WTC11 (cell line): ENCODE data around the gene CMTR1.

ENCODE experiments used
- CTCF ChIP-seq: fragments of 200-600 bp; IDR thresholded peaks from 2 replicates; pipeline ENCODE4 v1.8.0; 2022; ENCODE audit warnings: antibody characterized with exemption
- ELF4 ChIP-seq: sonication (generic); formaldehyde crosslinking; IDR thresholded peaks from 2 replicates; pipeline ENCODE4 v1.8.1; 2022; ENCODE audit warnings: low read depth, mild to moderate bottlenecking, moderate library complexity, missing genetic modification reagents
- FOXJ3 ChIP-seq: sonication (generic); formaldehyde crosslinking; IDR thresholded peaks from 2 replicates; pipeline ENCODE4 v1.9.0; 2021; ENCODE audit warnings: missing genetic modification reagents, mild to moderate bottlenecking, borderline replicate concordance
- IRF2 ChIP-seq: sonication (generic); formaldehyde crosslinking; IDR thresholded peaks from 2 replicates; pipeline ENCODE4 v1.8.0; 2022; ENCODE audit warnings: low read depth, missing genetic modification reagents, borderline replicate concordance
- NFYB ChIP-seq: sonication (generic); formaldehyde crosslinking; conservative IDR thresholded peaks from 2 replicates; pipeline ENCODE4 v1.8.0; 2022; ENCODE audit warnings: low read depth, missing genetic modification reagents
- SP1 ChIP-seq: sonication (generic); formaldehyde crosslinking; conservative IDR thresholded peaks from 2 replicates; pipeline ENCODE4 v1.8.1; 2022; ENCODE audit warnings: missing genetic modification reagents
- STAT6 ChIP-seq: sonication (generic); formaldehyde crosslinking; conservative IDR thresholded peaks from 2 replicates; pipeline ENCODE4 v1.8.1; 2023; ENCODE audit warnings: mild to moderate bottlenecking, low read depth, missing genetic modification reagents, moderate library complexity
- TCF7 ChIP-seq: sonication (generic); formaldehyde crosslinking; IDR thresholded peaks from 2 replicates; pipeline ENCODE4 v1.8.0; 2022; ENCODE audit warnings: mild to moderate bottlenecking, low read depth, missing genetic modification reagents, moderate library complexity
- TEAD1 ChIP-seq: sonication (generic); formaldehyde crosslinking; IDR thresholded peaks from 2 replicates; pipeline ENCODE4 v1.8.0; 2022; ENCODE audit warnings: mild to moderate bottlenecking, missing genetic modification reagents
- TP53 ChIP-seq: sonication (generic); formaldehyde crosslinking; IDR thresholded peaks from 2 replicates; pipeline ENCODE4 v1.8.1; 2023; ENCODE audit warnings: mild to moderate bottlenecking, missing genetic modification reagents
- TF ChIP-seq, protein P1 (sequence below): sonication (generic); formaldehyde crosslinking; IDR thresholded peaks from 2 replicates; pipeline ENCODE4 v1.8.0; 2022; ENCODE audit warnings: mild to moderate bottlenecking, missing genetic modification reagents
- TF ChIP-seq, protein P2 (sequence below): sonication (generic); formaldehyde crosslinking; IDR thresholded peaks from 2 replicates; pipeline ENCODE4 v1.8.0; 2022; ENCODE audit warnings: mild to moderate bottlenecking, missing genetic modification reagents
- TF ChIP-seq, protein P3 (sequence below): sonication (generic); formaldehyde crosslinking; IDR thresholded peaks from 2 replicates; pipeline ENCODE4 v1.8.1; 2022; ENCODE audit warnings: low read depth, mild to moderate bottlenecking, moderate library complexity, missing genetic modification reagents, borderline replicate concordance

- TF ChIP-seq CTCF (no peak), ELF4 (no peak), TCF7 (CRISPR knock-in tag) (no peak), SP1 (CRISPR knock-in tag) (no peak), IRF2 (no peak), TP53 (CRISPR knock-in tag) (no peak), NFYB (CRISPR knock-in tag) (no peak), TEAD1 (CRISPR knock-in tag) (no peak), STAT6 (CRISPR knock-in tag) (no peak), FOXJ3 (CRISPR knock-in tag) (no peak)
- TF ChIP-seq, protein P1, sequence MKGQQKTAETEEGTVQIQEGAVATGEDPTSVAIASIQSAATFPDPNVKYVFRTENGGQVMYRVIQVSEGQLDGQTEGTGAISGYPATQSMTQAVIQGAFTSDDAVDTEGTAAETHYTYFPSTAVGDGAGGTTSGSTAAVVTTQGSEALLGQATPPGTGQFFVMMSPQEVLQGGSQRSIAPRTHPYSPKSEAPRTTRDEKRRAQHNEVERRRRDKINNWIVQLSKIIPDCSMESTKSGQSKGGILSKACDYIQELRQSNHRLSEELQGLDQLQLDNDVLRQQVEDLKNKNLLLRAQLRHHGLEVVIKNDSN (CRISPR knock-in tag): no peak
- TF ChIP-seq, protein P2, sequence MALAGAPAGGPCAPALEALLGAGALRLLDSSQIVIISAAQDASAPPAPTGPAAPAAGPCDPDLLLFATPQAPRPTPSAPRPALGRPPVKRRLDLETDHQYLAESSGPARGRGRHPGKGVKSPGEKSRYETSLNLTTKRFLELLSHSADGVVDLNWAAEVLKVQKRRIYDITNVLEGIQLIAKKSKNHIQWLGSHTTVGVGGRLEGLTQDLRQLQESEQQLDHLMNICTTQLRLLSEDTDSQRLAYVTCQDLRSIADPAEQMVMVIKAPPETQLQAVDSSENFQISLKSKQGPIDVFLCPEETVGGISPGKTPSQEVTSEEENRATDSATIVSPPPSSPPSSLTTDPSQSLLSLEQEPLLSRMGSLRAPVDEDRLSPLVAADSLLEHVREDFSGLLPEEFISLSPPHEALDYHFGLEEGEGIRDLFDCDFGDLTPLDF: no peak
- TF ChIP-seq, protein P3, sequence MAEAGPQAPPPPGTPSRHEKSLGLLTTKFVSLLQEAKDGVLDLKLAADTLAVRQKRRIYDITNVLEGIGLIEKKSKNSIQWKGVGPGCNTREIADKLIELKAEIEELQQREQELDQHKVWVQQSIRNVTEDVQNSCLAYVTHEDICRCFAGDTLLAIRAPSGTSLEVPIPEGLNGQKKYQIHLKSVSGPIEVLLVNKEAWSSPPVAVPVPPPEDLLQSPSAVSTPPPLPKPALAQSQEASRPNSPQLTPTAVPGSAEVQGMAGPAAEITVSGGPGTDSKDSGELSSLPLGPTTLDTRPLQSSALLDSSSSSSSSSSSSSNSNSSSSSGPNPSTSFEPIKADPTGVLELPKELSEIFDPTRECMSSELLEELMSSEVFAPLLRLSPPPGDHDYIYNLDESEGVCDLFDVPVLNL (CRISPR knock-in tag): no peak
Measured at GRCh38 chr6:37488476-37488875, 55.5 kb downstream of the CMTR1 start.
